GM18511 (cell line): Measurements from ENCODE around the gene ERCC6L2.

Source experiments
- ATAC-seq: cut with Tn5 transposase; IDR thresholded peaks from one replicate; pipeline ENCODE4 v1.9.1; 2021; ENCODE audit warnings: mild to moderate bottlenecking, moderate library complexity; ENCODE audit not compliant: unreplicated experiment

ERCC6L2 gene, protein sequence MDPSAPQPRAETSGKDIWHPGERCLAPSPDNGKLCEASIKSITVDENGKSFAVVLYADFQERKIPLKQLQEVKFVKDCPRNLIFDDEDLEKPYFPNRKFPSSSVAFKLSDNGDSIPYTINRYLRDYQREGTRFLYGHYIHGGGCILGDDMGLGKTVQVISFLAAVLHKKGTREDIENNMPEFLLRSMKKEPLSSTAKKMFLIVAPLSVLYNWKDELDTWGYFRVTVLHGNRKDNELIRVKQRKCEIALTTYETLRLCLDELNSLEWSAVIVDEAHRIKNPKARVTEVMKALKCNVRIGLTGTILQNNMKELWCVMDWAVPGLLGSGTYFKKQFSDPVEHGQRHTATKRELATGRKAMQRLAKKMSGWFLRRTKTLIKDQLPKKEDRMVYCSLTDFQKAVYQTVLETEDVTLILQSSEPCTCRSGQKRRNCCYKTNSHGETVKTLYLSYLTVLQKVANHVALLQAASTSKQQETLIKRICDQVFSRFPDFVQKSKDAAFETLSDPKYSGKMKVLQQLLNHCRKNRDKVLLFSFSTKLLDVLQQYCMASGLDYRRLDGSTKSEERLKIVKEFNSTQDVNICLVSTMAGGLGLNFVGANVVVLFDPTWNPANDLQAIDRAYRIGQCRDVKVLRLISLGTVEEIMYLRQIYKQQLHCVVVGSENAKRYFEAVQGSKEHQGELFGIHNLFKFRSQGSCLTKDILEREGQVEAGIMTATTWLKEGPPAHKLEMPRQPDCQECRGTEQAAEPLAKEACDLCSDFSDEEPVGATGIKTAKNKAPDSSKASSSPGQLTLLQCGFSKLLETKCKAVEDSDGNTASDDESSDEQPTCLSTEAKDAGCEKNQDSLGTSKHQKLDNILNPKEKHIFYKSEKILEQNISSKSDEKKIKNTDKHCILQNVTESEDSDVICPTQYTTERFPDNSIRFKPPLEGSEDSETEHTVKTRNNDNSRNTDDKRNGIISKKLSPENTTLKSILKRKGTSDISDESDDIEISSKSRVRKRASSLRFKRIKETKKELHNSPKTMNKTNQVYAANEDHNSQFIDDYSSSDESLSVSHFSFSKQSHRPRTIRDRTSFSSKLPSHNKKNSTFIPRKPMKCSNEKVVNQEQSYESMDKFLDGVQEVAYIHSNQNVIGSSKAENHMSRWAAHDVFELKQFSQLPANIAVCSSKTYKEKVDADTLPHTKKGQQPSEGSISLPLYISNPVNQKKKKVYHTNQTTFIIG (N-terminal part only)

DNA sequence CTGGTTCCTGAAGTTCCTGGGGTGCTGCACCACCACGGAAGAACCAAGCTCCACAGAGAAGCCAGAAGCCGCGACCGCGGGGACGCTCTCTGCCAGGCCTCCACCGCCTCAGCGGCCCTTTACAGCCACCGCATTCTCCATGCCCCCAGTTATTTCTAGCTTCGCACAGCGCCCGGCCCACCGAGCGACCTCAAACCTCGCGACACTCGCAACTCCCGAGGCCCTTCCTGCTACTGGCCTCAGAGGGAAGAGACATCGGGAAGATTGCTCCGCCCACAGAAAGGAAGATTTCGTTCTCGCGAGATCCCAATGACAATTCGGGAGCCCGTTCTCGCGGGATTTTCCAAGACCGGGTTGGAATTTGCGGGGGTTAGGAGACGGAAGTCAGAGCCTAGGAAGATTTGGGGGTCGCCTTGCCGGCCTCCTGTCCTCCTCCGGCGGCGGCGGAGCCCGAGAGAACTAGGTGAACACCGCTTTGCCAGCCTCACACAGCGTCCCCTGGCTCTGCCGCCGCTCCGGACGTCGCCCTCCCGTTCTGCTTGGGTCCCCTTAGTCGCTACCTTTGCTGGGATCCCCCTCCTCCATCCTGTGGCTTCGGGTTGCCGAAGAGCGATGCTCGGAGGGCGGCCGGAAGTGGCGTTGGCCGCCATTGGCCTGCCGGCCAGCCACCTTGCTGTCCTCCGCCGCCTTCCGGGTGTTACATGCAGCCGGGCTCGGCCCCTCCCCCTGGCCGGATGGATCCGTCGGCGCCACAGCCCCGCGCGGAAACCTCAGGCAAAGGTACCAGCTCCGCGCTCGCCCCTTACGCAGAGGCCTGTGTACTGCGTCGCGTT lies at the start of gene ERCC6L2:
TSS of gene ERCC6L2 (plus strand) at position 387 of the 833 bp plus-strand sequence. CDS start at position 735, 348 bp downstream.
- peak; percentile 91 for ATAC-seq

DNA sequence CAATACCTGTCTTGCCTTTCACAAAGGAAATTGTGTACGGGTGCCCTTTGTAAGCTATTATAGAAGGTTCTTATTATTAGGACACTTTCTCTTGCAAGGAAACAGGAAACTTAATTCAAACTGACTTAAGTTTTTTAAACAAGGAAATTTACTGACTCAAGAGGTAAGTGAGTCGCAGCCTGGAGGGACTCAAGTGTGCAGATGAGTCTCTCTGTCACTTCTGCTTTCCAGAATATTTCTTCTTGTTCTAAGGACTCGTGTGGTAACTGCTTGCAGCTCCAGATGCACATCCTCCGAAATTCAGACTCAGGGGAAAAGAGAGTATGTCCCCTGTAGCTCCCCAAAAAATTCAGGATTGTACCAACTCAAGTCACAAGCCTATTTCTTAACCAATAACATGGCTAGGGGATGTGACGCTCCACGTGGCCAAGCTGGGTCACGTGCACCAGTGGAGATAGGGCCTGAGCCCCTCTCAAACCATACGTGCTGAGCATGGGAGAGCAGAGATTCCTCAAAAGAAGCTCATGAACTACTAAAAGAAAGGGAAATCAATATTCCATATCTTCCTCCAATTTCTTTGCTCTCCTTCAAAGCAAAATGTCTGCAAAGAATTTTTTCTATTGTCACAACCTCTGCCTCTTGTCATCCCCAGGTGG lies 49.2 kb upstream of the ERCC6L2 start:
- no peak for ATAC-seq

- no peak for ATAC-seq
These were observed 44.7 kb upstream of the ERCC6L2 start for GRCh38 chr9:95830768-95831167.

DNA sequence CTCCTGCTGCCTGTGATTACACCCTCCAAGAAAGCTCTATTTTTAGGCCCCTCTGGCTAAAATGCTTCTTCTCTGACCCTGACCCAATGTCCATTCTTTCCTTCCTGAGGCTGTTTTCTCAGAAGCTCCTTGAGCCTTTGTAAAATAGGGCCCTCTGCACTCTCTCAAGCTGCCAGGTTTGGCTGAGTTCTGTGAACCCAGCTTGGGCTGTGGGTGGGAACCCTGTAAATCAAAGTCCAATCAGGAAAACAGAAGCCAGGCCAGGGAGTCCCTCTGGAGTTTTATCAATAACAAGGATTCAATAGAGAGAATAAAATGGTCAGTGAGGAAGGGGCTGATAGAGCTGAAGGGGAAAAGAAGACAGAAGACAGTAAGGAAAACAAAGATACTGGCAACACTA lies 43.7 kb upstream of the ERCC6L2 start:
- ATAC-seq: no peak

- no peak for ATAC-seq
These were observed 41.8 kb upstream of the ERCC6L2 start for GRCh38 chr9:95833546-95834178.

GRCh38 chr9:95834281-95834907 lies 41.1 kb upstream of the ERCC6L2 start:
- ATAC-seq: no peak

DNA sequence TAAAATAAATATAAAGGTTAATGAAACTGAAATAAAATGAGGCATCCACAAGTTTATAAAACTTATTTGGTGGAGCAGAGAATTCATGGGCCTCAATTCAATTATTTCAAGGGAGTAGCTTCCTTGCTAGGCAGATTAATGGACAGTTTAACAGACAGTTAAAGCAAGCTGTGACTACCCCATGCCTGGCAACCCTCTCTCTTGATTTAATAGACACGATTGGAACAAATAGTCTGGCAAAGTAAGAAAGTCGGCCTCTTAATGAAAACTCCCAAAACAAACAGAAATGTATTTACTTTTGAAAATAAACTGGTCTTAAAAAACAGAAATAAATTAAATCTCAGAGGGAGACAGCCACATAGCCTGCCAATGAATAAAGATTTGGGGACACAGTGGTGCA lies 40.1 kb upstream of the ERCC6L2 start:
- no peak for ATAC-seq

DNA sequence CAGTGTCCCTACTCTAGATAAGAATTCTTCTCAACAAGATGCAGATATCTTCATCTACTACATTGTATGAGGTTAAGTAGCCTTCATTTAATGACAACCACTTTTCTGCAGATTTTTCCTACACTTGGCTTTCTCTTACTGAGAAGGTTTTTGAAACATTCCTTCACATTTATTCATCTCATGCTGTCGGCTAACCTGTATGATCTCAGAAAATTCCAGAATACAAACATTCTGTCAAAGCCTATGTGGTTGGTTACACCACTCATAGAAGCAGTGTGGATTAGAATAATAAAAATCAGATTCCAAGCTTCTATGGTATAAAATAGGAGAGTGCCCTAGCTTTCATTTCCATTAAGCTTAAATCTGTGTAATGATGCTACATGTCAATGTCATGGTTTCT lies 39.4 kb upstream of the ERCC6L2 start:
- ATAC-seq: no peak

- ATAC-seq: no peak
These were observed 36.5 kb upstream of the ERCC6L2 start for GRCh38 chr9:95839012-95839411.

GRCh38 chr9:95840074-95840473 lies 35.4 kb upstream of the ERCC6L2 start:
- no peak for ATAC-seq

DNA sequence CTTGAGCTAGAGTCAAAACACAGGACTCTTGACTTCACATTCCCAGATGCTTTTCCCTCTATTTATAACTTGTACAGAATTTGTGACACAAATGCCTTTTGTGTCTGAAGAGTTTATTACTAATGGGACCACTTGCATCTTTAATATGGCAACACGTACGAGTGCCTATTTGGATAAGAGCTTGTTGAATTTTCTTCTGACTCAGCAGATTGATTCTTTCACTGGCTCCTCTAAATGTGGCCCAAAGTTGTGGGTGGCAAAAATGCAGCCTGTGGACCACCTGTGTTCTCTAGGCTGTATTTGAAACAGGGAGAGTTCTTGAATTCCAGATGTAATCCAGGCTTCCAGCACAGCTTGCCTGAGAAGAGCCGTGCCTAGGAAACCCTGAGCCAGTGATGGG lies 34.1 kb upstream of the ERCC6L2 start:
- ATAC-seq: no peak

DNA sequence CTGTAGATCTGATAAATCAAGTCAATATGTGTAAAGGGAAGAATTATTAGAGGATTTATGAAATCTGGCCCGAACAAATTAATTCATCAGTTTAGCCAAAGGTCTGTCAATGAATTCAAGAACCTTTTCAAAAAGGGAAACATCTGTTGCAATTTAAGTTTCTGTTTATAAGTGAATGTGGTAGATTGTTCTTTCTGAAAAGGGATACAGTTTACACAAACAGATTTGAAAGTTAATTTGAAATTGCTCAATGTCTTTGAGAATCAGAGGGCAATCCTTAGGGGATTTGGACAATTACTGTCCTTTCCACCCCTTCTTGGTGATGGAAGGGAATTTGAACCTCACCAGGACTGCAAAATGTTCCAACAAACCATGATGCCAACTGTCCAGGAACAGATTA lies 29.7 kb upstream of the ERCC6L2 start:
- ATAC-seq: no peak

DNA sequence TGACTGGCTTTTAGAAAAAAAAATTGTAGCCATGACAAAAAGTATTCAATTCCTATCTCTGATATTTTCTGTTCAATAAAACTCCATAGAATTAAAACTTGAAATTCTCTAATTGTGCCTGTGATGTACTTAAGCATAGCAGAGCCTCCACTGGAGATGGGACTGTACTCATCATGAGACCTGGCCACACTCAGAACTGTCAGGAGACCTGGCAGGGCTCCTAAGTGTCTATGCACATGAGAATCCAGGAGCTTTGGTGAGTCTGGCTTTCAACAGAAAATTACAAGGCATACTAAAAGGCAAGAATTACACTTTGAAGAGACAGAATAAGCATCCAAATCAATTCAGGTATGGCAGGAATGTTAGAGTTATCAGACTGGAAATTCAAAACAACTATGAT lies 26.7 kb upstream of the ERCC6L2 start:
- ATAC-seq: no peak

GRCh38 chr9:95852059-95853032 lies 23.1 kb upstream of the ERCC6L2 start:
- peak; percentile 99 for ATAC-seq

- no peak for ATAC-seq
These were observed 21.0 kb upstream of the ERCC6L2 start for GRCh38 chr9:95854386-95855020.

- no peak for ATAC-seq
These were observed 19.5 kb upstream of the ERCC6L2 start for GRCh38 chr9:95855961-95856360.

DNA sequence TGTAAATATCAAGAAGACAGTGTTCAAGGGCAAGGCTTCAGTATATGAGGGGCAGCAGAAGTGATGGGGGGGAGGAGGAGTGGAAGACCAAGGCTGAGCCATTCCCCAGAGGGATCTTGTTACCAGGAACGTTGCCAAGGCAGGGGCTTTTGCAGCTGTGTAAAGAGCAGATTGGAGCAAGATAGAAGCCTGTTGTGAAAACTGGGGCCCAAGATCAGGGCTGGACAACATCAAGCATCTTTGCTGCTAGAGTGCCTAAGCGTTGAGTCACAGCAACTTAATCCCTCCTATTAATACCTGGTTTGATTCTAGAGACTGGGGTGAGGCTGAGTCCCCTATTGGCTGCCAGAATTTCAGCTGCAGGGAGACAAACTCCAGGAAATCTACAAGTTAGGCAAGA lies 18.4 kb upstream of the ERCC6L2 start:
- no peak for ATAC-seq
